IMR-90 (cell line): ENCODE measurements around the gene APOB. TPM values are rescaled to one million over a fixed set of nuclear protein-coding genes. Genes with fewer than 3 reads are reported as not detected.

Experiments used
- ATAC-seq: fragments of 200-7000 bp; cut with Tn5 transposase; 2 replicates; pipeline ENCODE4 v1.9.1; 2020; ENCODE audit warnings: low read depth, mild to moderate bottlenecking, moderate library complexity
- BruUV-seq: library from RNA; stranded (reverse); fragments of 400-500 nt; replicated peaks from 2 replicates; lab custom pipeline; 2021; lab: Mats Ljungman, UMichigan
- CTCF ChIA-PET: fragments of 300-600 bp; formaldehyde crosslinking; extraction: SDS; loops from one replicate; lab custom pipeline; 2021; ENCODE audit warnings: antibody characterized with exemption; lab: Yijun Ruan, JAX
- POLR2A ChIA-PET: fragments of 300-600 bp; sonication (Branson Sonifier 250); formaldehyde crosslinking; loops from one replicate; lab custom pipeline; 2022; ENCODE audit warnings: antibody characterized with exemption; ENCODE audit not compliant: unreplicated experiment; lab: Charles Lee
- DNase-seq: peaks from one replicate; pipeline ENCODE4 v3.0.0; 2013
- H2AFZ ChIP-seq: replicated peaks from 2 replicates; pipeline ENCODE3; 2013; ENCODE audit warnings: low read length, mild to moderate bottlenecking; ENCODE audit not compliant: poor library complexity
- H2AK5ac ChIP-seq: 2 replicates; pipeline ENCODE4 v1.6.1; 2013; ENCODE audit warnings: low read depth, low read length, inconsistent platforms
- H2AK9ac ChIP-seq: replicated peaks from 2 replicates; pipeline ENCODE3; 2013; ENCODE audit warnings: mild to moderate bottlenecking, low read depth, low read length, moderate library complexity; ENCODE audit not compliant: poor library complexity
- H2BK120ac ChIP-seq: 2 replicates; pipeline ENCODE4 v1.6.1; 2013; ENCODE audit warnings: low read depth, low read length, inconsistent platforms
- H2BK15ac ChIP-seq: 3 replicates; pipeline ENCODE4 v1.6.1; 2013; ENCODE audit warnings: low read depth, low read length, inconsistent platforms
- H2BK20ac ChIP-seq: 2 replicates; pipeline ENCODE4 v1.6.1; 2013; ENCODE audit warnings: low read depth, mild to moderate bottlenecking, inconsistent platforms, low read length, moderate library complexity
- H2BK5ac ChIP-seq: 2 replicates; pipeline ENCODE4 v1.6.1; 2013; ENCODE audit warnings: mild to moderate bottlenecking, low read depth, low read length, inconsistent platforms; ENCODE audit not compliant: poor library complexity, severe bottlenecking
- H3K14ac ChIP-seq: replicated peaks from 2 replicates; pipeline ENCODE4 v1.6.1; 2013; ENCODE audit warnings: low read depth, low read length, inconsistent platforms
- H3K18ac ChIP-seq: 2 replicates; pipeline ENCODE4 v1.6.1; 2013; ENCODE audit warnings: low read depth, low read length, control low read depth
- H3K23ac ChIP-seq: 2 replicates; pipeline ENCODE4 v1.6.1; 2013; ENCODE audit warnings: low read depth, low read length, inconsistent platforms
- H3K27ac ChIP-seq: 2 replicates; pipeline ENCODE4 v1.5.1; 2013; ENCODE audit warnings: mild to moderate bottlenecking, control low read depth, low read length; ENCODE audit not compliant: insufficient read depth
- H3K27me3 ChIP-seq: 2 replicates; pipeline ENCODE4 v1.6.1; 2013; ENCODE audit warnings: low read length; ENCODE audit not compliant: control insufficient read depth, insufficient read depth
- H3K36me3 ChIP-seq: 2 replicates; pipeline ENCODE4 v1.6.1; 2013; ENCODE audit warnings: low read length, mixed read lengths; ENCODE audit not compliant: control insufficient read depth, insufficient read depth
- H3K4ac ChIP-seq: 2 replicates; pipeline ENCODE4 v1.6.1; 2013; ENCODE audit warnings: low read depth, low read length, inconsistent platforms
- H3K4me1 ChIP-seq: 2 replicates; pipeline ENCODE4 v1.6.1; 2013; ENCODE audit warnings: low read length, mixed read lengths; ENCODE audit not compliant: control insufficient read depth, insufficient read depth
- H3K4me2 ChIP-seq: 2 replicates; pipeline ENCODE4 v1.6.1; 2013; ENCODE audit warnings: low read depth, mild to moderate bottlenecking, control low read depth, low read length, moderate library complexity
- H3K4me3 ChIP-seq: 2 replicates; pipeline ENCODE4 v1.5.1; 2013; ENCODE audit warnings: low read depth, mild to moderate bottlenecking, control low read depth, low read length, moderate library complexity; ENCODE audit not compliant: insufficient read depth
- H3K56ac ChIP-seq: 2 replicates; pipeline ENCODE4 v1.6.1; 2013; ENCODE audit warnings: low read length, inconsistent platforms; ENCODE audit not compliant: insufficient read depth; ENCODE audit errors: extremely low read depth
- H3K79me1 ChIP-seq, 2 experiments: 2 replicates each; pipeline ENCODE4 v1.6.1; 2013; ENCODE audit warnings: low read length in 2 of 2, inconsistent platforms in 1 of 2, low read depth in 1 of 2
- H3K9ac ChIP-seq: 2 replicates; pipeline ENCODE4 v1.6.1; 2013; ENCODE audit warnings: low read depth, low read length, control low read depth
- H3K9me1 ChIP-seq: 2 replicates; pipeline ENCODE4 v1.6.1; 2013; ENCODE audit warnings: low read length, inconsistent platforms; ENCODE audit not compliant: insufficient read depth
- H3K9me3 ChIP-seq: 2 replicates; pipeline ENCODE4 v1.6.1; 2013; ENCODE audit warnings: low read length; ENCODE audit not compliant: control insufficient read depth, insufficient read depth
- H4K20me1 ChIP-seq: 2 replicates; pipeline ENCODE4 v1.6.1; 2013; ENCODE audit warnings: low read length, inconsistent platforms; ENCODE audit not compliant: insufficient read depth
- H4K5ac ChIP-seq: 2 replicates; pipeline ENCODE4 v1.6.1; 2013; ENCODE audit warnings: mild to moderate bottlenecking, low read depth, low read length, control low read depth
- H4K8ac ChIP-seq, 2 experiments: 2 replicates each; pipeline ENCODE4 v1.6.1; 2013; ENCODE audit warnings: low read depth in 2 of 2, low read length in 2 of 2, control low read depth in 1 of 2, inconsistent platforms in 1 of 2
- H4K91ac ChIP-seq: 2 replicates; pipeline ENCODE4 v1.6.1; 2013; ENCODE audit warnings: low read depth, low read length, inconsistent platforms; ENCODE audit not compliant: insufficient read depth
- BHLHE40 ChIP-seq: fragments of 150-350 bp; IDR thresholded peaks from 2 replicates; pipeline ENCODE4 v1.6.1; 2016; ENCODE audit warnings: mild to moderate bottlenecking, low read depth, low read length
- CHD1 ChIP-seq: IDR thresholded peaks from 2 replicates; pipeline ENCODE4 v1.6.1; 2012; ENCODE audit warnings: low read depth, low read length, improper control_type of control experiment
- CTCF ChIP-seq: conservative IDR thresholded peaks from 2 replicates; pipeline ENCODE4 v1.5.1; 2012; ENCODE audit warnings: mild to moderate bottlenecking, low read depth, low read length, improper control_type of control experiment
- ELK1 ChIP-seq: fragments of 150-350 bp; IDR thresholded peaks from 2 replicates; pipeline ENCODE4 v1.6.1; 2016; ENCODE audit warnings: low read depth, mild to moderate bottlenecking, low read length, moderate library complexity, borderline replicate concordance
- FOS ChIP-seq: fragments of 150-350 bp; IDR thresholded peaks from 2 replicates; pipeline ENCODE4 v1.6.1; 2016; ENCODE audit warnings: low read depth, low read length
- MAFK ChIP-seq: IDR thresholded peaks from 2 replicates; pipeline ENCODE4 v1.6.1; 2012; ENCODE audit warnings: low read depth, low read length, improper control_type of control experiment
- MAZ ChIP-seq: IDR thresholded peaks from 2 replicates; pipeline ENCODE4 v1.6.1; 2012; ENCODE audit warnings: low read depth, mild to moderate bottlenecking, low read length, improper control_type of control experiment, moderate library complexity, borderline replicate concordance
- MXI1 ChIP-seq: IDR thresholded peaks from 2 replicates; pipeline ENCODE4 v1.6.1; 2012; ENCODE audit warnings: low read depth, mild to moderate bottlenecking, low read length, moderate library complexity, borderline replicate concordance
- NFE2L2 ChIP-seq: fragments of 150-350 bp; IDR thresholded peaks from 2 replicates; pipeline ENCODE4 v1.6.1; 2016; ENCODE audit warnings: low read depth, mild to moderate bottlenecking, low read length
- POLR2A ChIP-seq: IDR thresholded peaks from 2 replicates; pipeline ENCODE4 v1.6.1; 2012; ENCODE audit warnings: mild to moderate bottlenecking, low read depth, low read length
- RAD21 ChIP-seq: IDR thresholded peaks from 2 replicates; pipeline ENCODE4 v1.6.1; 2012; ENCODE audit warnings: low read length, improper control_type of control experiment
- RCOR1 ChIP-seq: IDR thresholded peaks from 2 replicates; pipeline ENCODE4 v1.6.1; 2012; ENCODE audit warnings: mild to moderate bottlenecking, low read length, improper control_type of control experiment; ENCODE audit not compliant: insufficient replicate concordance
- SMC3 ChIP-seq: fragments of 150-350 bp; IDR thresholded peaks from 2 replicates; pipeline ENCODE4 v1.6.1; 2016; ENCODE audit warnings: low read depth, mild to moderate bottlenecking, antibody characterized with exemption, low read length, moderate library complexity
- WGBS, 2 experiments: methylation state at CpG; one replicate each; pipeline versions ENCODE4 v1.1.5 to v1.1.7; 2013; ENCODE audit warnings: missing lambda C conversion rate in 2 of 2; ENCODE audit not compliant: insufficient read length in 1 of 2; ENCODE audit errors: extremely low coverage in 2 of 2; 5-methylcytosine and 5-hydroxymethylcytosine counted together
- dilution Hi-C: fragments of 300-500 bp; cut with HindIII; formaldehyde crosslinking; loops from one replicate; pipeline ENCODE4 v1.14.3; 2018; ENCODE audit warnings: low sequenced_read_pairs; ENCODE audit not compliant: unreplicated experiment
- in situ Hi-C: fragments of 300-500 bp; cut with MboI; formaldehyde crosslinking; loops from 3 replicates; pipeline ENCODE4 v1.14.3; 2019; ENCODE audit warnings: low sequenced_read_pairs, inconsistent platforms, mixed read lengths
- intact Hi-C: fragments of 100-400 bp; cut with micrococcal nuclease; formaldehyde crosslinking; loops from 2 replicates; pipeline ENCODE4 v1.10.0; 2022
- polyA plus RNA-seq, 3 experiments: library from polyadenylated mRNA; depleted of rRNA; stranded (reverse); fragments of >200 nt; gene quantifications; 2 replicates each; pipeline ENCODE4 v1.2.3, GENCODE V29; 2012; ENCODE audit warnings: low replicate concordance in 1 of 3
- total RNA-seq: library from RNA; depleted of rRNA; stranded (reverse); fragments of >200 nt; gene quantifications from 2 replicates; pipeline ENCODE4 v1.2.3, GENCODE V29; 2012
- TF ChIP-seq, protein P1 (sequence below): fragments of 150-350 bp; IDR thresholded peaks from 2 replicates; pipeline ENCODE4 v1.6.1; 2017; ENCODE audit warnings: mild to moderate bottlenecking, antibody characterized with exemption, low read length, low read depth

APOB gene
- total and polyA plus RNA-seq, 2 of the 4 experiments (the other 2 are of a cell fraction): under 0.01 TPM; not detected in 1

DNA sequence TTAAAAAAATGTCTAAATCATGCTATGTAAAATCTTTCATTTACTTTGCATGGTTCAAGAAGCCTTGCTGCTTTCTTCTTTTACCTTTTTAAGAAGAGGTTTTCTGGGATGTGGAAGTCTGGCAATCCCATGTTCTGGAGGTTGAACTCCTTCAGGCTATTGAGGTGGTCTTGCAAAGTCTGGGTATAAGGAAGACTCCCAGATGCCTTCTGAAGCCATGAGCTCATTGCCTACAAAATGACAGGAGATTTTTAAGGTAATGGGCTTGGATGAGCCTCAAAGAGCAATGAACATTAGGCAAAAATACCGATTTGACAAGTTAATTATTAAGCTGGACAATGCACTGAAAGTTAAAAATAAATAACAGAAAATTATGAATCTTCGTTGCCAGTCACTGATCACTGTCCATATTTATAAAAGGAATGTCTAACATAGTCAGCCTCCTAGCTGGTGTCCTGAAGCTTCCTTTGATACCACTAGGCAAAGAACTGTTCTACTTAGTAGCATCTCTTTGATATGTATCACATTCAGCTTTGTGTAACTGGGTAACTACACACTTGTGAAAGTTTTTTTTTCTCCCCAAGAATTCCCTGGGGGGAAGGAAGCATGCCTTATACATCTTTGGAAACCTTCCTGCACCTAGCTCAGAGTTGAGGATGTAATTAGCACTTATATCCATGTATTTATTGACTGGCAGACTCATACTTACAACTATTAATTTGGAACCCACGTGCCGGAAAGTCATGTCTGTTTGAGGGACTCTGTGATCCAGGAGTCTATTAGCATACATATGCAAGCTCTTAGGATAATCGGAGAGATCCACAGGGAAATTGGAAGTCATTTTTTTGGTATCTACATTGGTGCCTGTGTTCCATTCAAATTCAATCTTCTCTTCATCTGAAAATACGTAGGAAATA, 29.3 kb downstream of the APOB start:
- no peak overlapping the region for H2BK120ac ChIP-seq
- no peak overlapping the region for H3K27ac ChIP-seq
- H3K9ac ChIP-seq: no peak overlapping the region
- no peak overlapping the region for H2BK20ac ChIP-seq
- no peak overlapping the region for H2AK5ac ChIP-seq
- no peaks in the 10 kb centered on the region for H4K20me1 ChIP-seq
- TF ChIP-seq RAD21 (no peak), MAFK (no peak), CHD1 (no peak), SMC3 (no peak), NFE2L2 (no peak), BHLHE40 (no peak), MAZ (no peak), ELK1 (no peak), MXI1 (no peak), FOS (no peak), CTCF (no peak), POLR2A (no peak), RCOR1 (no peak)
- TF ChIP-seq, protein P1, sequence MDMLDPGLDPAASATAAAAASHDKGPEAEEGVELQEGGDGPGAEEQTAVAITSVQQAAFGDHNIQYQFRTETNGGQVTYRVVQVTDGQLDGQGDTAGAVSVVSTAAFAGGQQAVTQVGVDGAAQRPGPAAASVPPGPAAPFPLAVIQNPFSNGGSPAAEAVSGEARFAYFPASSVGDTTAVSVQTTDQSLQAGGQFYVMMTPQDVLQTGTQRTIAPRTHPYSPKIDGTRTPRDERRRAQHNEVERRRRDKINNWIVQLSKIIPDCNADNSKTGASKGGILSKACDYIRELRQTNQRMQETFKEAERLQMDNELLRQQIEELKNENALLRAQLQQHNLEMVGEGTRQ: no peak
- H3K18ac ChIP-seq: no peak overlapping the region
- no peak overlapping the region for H4K5ac ChIP-seq
- WGBS, 2 experiments: no CpG with 5 or more reads among the region's 6 CpGs
- H3K36me3 ChIP-seq: no peaks in the 10 kb centered on the region
- no peak overlapping the region for H3K4ac ChIP-seq
- dilution Hi-C loops (no loop called here), intact Hi-C loops (no loop called here), in situ Hi-C loops (no loop called here)
- no peak overlapping the region for H3K23ac ChIP-seq
- ATAC-seq (no peak), DNase-seq (no peak)
- no peak overlapping the region for H2BK15ac ChIP-seq
- no peak overlapping the region for H2AK9ac ChIP-seq
- H3K4me1 ChIP-seq: no peaks in the 10 kb centered on the region
- no peaks in the 10 kb centered on the region for H3K79me1 ChIP-seq
- H3K9me1 ChIP-seq: no peaks in the 10 kb centered on the region
- ChIA-PET POLR2A (no interaction called here), CTCF (no interaction called here)
- H3K27me3 ChIP-seq: no peaks in the 10 kb centered on the region
- H3K14ac ChIP-seq: no peak overlapping the region
- no peaks in the 10 kb centered on the region for H3K9me3 ChIP-seq
- H2AFZ ChIP-seq: no peak overlapping the region
- no peak overlapping the region for H3K4me3 ChIP-seq
- no TSS peak for BruUV-seq
- H3K56ac ChIP-seq: no peak overlapping the region
- H4K8ac ChIP-seq: no peak overlapping the region
- no peak overlapping the region for H3K4me2 ChIP-seq
- H4K91ac ChIP-seq: no peak overlapping the region
- H2BK5ac ChIP-seq: no peak overlapping the region
